ENCODE data around the gene ADGRL2. TPM values are rescaled to one million over a fixed set of nuclear protein-coding genes. Genes with fewer than 3 reads are reported as not detected.
"Not testable (repeated sequence)": the region's sequence is repeated elsewhere in the genome, so short reads cannot be mapped to it uniquely, and the experiment has no call there.

Gene ADGRL2
- total RNA-seq, 2 donors from 2014 or later = 7.4 to 10.5 TPM

DNA sequence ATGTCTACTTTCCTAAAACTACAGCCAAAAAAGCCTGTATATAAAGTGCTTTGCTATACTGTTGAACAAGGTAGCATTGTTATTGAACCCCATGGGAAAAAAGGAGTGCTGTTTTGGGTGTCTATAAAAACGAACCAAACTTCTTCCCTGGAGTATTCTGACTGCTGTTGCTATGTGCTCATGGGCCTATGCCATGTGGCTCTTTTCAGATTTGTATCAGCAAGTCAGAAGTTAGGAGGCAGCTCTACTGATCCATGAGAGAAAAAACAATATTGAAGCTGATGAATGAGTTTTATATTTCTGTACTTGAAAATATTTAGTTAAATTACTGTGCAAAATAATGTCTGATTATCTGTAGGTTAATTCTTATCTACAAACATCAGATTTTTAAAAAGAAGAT is 66.5 kb downstream of the ADGRL2 start:
- Histone ChIP-seq H3K36me3 (no peaks in the 10 kb centered on the region), H3K4me3 (no peak overlapping the region), H3K27me3 (no peaks in the 10 kb centered on the region), H3K4me1 (no peaks in the 10 kb centered on the region), H3K27ac (no peak overlapping the region), H3K9ac (ENCODE audit: low read depth in 2 of 2, low read length in 2 of 2) (no peak overlapping the region), H3K9me3 (no peaks in the 10 kb centered on the region)
- TF ChIP-seq, protein P1, sequence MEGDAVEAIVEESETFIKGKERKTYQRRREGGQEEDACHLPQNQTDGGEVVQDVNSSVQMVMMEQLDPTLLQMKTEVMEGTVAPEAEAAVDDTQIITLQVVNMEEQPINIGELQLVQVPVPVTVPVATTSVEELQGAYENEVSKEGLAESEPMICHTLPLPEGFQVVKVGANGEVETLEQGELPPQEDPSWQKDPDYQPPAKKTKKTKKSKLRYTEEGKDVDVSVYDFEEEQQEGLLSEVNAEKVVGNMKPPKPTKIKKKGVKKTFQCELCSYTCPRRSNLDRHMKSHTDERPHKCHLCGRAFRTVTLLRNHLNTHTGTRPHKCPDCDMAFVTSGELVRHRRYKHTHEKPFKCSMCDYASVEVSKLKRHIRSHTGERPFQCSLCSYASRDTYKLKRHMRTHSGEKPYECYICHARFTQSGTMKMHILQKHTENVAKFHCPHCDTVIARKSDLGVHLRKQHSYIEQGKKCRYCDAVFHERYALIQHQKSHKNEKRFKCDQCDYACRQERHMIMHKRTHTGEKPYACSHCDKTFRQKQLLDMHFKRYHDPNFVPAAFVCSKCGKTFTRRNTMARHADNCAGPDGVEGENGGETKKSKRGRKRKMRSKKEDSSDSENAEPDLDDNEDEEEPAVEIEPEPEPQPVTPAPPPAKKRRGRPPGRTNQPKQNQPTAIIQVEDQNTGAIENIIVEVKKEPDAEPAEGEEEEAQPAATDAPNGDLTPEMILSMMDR (IDR thresholded peaks at IDR 0.05) = no peak
- intact Hi-C loops (cut with DNase I) = no loop called here
- no peak for DNase-seq

DNA sequence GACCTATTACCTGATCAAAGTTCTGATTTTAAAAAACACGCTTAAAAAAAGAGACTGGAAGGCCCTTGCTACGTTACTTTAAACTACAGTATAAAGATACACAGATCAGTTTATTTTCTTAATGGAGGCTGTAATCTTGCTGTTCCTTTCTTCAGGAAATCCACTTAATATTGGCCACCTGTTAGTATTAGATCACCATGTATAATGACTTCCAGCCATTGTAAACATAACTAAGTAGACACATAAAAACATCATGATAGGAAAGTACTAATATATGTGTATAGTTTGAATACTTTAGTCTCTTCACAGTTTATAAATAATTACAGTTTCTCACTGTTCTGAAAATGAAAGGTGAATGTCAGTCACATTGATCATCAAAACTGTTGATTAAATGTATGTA is 68.6 kb downstream of the ADGRL2 start:
- Histone ChIP-seq H3K4me1 (no peaks in the 10 kb centered on the region), H3K27ac (no peak overlapping the region), H3K9me3 (no peaks in the 10 kb centered on the region), H3K27me3 (no peaks in the 10 kb centered on the region), H3K4me3 (no peak overlapping the region), H3K9ac (ENCODE audit: low read depth in 2 of 2, low read length in 2 of 2) (no peak overlapping the region), H3K36me3 (no peaks in the 10 kb centered on the region)
- intact Hi-C loops (cut with DNase I) = no loop called here
- no peak for DNase-seq
- TF ChIP-seq, protein P1 (IDR thresholded peaks at IDR 0.05) = no peak

DNA sequence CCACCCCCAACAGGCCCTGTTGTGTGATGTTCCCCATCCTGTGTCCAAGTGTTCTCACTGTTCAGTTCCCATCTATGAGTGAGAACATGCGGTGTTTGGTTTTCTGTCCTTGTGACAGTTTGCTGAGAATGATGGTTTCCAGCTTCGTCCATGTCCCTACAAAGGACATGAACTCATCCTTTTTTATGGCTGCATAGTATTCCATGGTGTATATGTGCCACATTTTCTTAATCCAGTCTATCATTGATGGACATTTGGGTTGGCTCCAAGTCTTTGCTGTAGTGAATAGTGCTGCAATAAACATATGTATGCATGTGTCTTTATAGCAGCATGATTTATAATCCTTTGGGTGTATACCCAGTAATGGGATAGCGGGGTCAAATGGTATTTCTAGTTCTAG is 70.4 kb downstream of the ADGRL2 start:
- H3K4me3 ChIP-seq; intact Hi-C loops (cut with DNase I); H3K4me1 ChIP-seq; H3K27ac ChIP-seq; H3K9me3 ChIP-seq; H3K9ac ChIP-seq (ENCODE audit: low read depth in 2 of 2, low read length in 2 of 2); H3K27me3 ChIP-seq; DNase-seq; H3K36me3 ChIP-seq: not testable (repeated sequence)

DNA sequence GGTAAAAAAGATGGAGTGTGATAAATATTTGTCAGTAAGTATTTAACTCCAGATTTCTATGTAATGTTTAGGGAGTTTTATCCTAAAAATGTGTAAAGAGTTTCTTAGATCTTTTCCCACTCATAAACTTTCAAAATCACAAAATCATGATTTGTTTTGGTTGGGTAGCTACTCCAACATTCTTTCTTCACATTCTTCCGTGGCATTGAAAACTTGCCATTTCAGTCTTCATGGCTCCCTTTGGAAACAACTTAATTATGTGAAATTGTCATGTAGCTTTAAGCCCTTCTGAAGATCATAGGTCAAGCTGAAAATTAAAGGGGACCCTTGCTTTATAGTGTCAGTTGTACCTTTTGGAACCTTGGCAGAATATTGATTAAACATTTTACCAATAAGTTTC is 73.2 kb downstream of the ADGRL2 start:
- H3K27me3 ChIP-seq = no peaks in the 10 kb centered on the region

DNA sequence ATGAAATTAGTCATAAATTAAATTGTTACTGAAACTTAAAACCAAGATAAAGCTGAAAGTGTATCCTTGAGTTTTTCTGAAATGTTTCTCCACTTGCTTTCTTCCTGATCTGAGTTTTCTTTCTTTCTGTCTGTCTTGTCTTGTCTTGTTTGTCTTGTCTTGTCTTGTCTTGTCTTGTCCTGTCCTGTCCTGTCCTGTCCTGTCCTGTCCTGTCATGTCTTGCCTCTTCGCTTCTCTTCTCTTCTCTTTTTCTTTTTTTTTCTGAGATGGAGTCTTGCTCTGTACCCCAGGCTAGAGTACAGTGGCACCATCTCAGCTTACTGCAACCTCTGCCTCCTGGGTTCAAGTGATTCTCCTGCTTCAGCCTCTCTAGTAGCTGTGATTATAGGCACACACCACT is 73.7 kb downstream of the ADGRL2 start:
- TF ChIP-seq, protein P1 (IDR thresholded peaks at IDR 0.05) = no peak
- H3K27ac ChIP-seq = no peak overlapping the region
- H3K27me3 ChIP-seq = no peaks in the 10 kb centered on the region
- no peak for DNase-seq
- intact Hi-C loops (cut with DNase I) = no loop called here
- H3K9me3 ChIP-seq = no peaks in the 10 kb centered on the region
- H3K36me3 ChIP-seq = no peaks in the 10 kb centered on the region
- H3K4me3 ChIP-seq = no peak overlapping the region
- H3K9ac ChIP-seq (ENCODE audit: low read depth in 2 of 2, low read length in 2 of 2) = no peak overlapping the region
- H3K4me1 ChIP-seq = peaks cover 5% of the 10 kb centered on the region

More for the DNA sequence above, 73.2 kb downstream of the ADGRL2 start:
- Histone ChIP-seq H3K4me1 (peaks cover 5% of the 10 kb centered on the region), H3K4me3 (no peak overlapping the region), H3K27ac (no peak overlapping the region), H3K9me3 (no peaks in the 10 kb centered on the region), H3K36me3 (no peaks in the 10 kb centered on the region), H3K9ac (ENCODE audit: low read depth in 2 of 2, low read length in 2 of 2) (no peak overlapping the region)
- TF ChIP-seq, protein P1 (IDR thresholded peaks at IDR 0.05) = no peak
- intact Hi-C loops (cut with DNase I) = no loop called here
- no peak for DNase-seq

DNA sequence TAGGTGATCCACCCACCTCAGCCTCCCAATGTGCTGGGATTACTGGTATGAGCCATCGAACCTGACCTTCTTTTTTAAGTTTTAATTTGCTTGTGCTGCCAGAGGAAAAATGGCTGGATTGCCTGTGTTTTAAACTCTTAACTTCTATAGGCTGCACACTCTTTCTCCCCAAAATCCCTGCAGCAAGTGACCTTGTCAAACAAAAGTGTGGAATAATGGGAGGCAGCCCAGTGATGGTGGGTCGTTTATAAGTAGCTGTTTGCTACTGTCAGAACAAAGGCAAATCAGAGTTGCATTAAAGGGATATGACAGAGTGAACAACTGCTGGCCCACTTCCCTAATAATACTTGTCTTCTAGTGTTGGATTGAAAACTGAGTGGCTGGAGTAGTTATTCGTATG is 74.2 kb downstream of the ADGRL2 start:
- H3K36me3 ChIP-seq = no peaks in the 10 kb centered on the region
- H3K27ac ChIP-seq = no peak overlapping the region
- no peaks in the 10 kb centered on the region for H3K27me3 ChIP-seq
- peaks cover 5% of the 10 kb centered on the region for H3K4me1 ChIP-seq
- H3K9me3 ChIP-seq = no peaks in the 10 kb centered on the region
- TF ChIP-seq, protein P1 (IDR thresholded peaks at IDR 0.05) = no peak
- intact Hi-C loops (cut with DNase I) = no loop called here
- no peak overlapping the region for H3K9ac ChIP-seq (ENCODE audit: low read depth in 2 of 2, low read length in 2 of 2)
- DNase-seq = no peak
- H3K4me3 ChIP-seq = no peak overlapping the region

Data from colonic mucosa (tissue), 4 donors.